Esophagus muscularis mucosa (tissue), 4 donors: Measurements from ENCODE around the gene RTN3. TPM values are rescaled to one million over a fixed set of nuclear protein-coding genes. Genes with fewer than 3 reads are reported as not detected.
A peak's percentile ranks its signal among the peaks of the same experiment; 100 is the strongest.

ENCODE experiments used
- DNase-seq: peaks from one replicate; pipeline ENCODE4 v3.0.0-alpha.2; 2017; ENCODE audit errors: extremely low spot score
- H3K27ac ChIP-seq, 4 donors: fragments of 200-600 bp; sonication (generic); replicated peaks in 1 of 4; 1 replicate in 3 of 4; 2 replicates in 1 of 4; pipeline ENCODE4 v1.5.1; 2016 to 2019; ENCODE audit warnings: mild to moderate bottlenecking in 1 of 4
- H3K27me3 ChIP-seq, 4 donors: fragments of 200-600 bp; sonication (generic); one replicate each; pipeline versions ENCODE4 v1.5.1 to v1.6.0; 2016 to 2019
- H3K36me3 ChIP-seq, 4 donors: fragments of 200-600 bp; sonication (generic); one replicate each; pipeline ENCODE4 v1.5.1; 2016 to 2019
- H3K4me1 ChIP-seq, 4 donors: fragments of 200-600 bp; sonication (generic); one replicate each; pipeline ENCODE4 v1.5.1; 2016 to 2019
- H3K4me3 ChIP-seq, 4 donors: fragments of 200-600 bp; sonication (generic); 1 replicate in 2 of 4; 2 replicates in 2 of 4; pipeline ENCODE4 v1.5.1; 2016 to 2019; ENCODE audit warnings: mild to moderate bottlenecking in 4 of 4, moderate library complexity in 1 of 4
- H3K9me3 ChIP-seq, 4 donors: fragments of 200-600 bp; sonication (generic); 1 replicate in 3 of 4; 2 replicates in 1 of 4; pipeline ENCODE4 v1.5.1; 2016 to 2019
- CTCF ChIP-seq, 3 experiments: fragments of 200-600 bp in 2 of 3; fragments of 450-650 bp in 1 of 3; sonication (generic) in 2 of 3; IDR thresholded peaks; one replicate each; pipeline ENCODE4 v1.5.1; 2017 to 2019; ENCODE audit warnings: antibody characterized with exemption in 3 of 3, mild to moderate bottlenecking in 2 of 3, moderate library complexity in 1 of 3
- EP300 ChIP-seq: sonication (generic); formaldehyde crosslinking; IDR thresholded peaks from one replicate; pipeline ENCODE4 v1.6.1; 2017; ENCODE audit warnings: antibody characterized with exemption
- POLR2A ChIP-seq: fragments of 450-650 bp; IDR thresholded peaks from one replicate; pipeline ENCODE4 v1.6.1; 2017; ENCODE audit warnings: antibody characterized with exemption, moderate library complexity, mild to moderate bottlenecking, low read depth
- POLR2AphosphoS5 ChIP-seq, 2 donors: sonication (generic); formaldehyde crosslinking; IDR thresholded peaks; one replicate each; pipeline ENCODE4 v1.6.1; 2017; ENCODE audit warnings: antibody characterized with exemption in 2 of 2
- WGBS: methylation state at CpG from one replicate; pipeline ENCODE4 v1.1.5; 2018; 5-methylcytosine and 5-hydroxymethylcytosine counted together
- intact Hi-C: fragments of 100-400 bp; cut with DNase I; formaldehyde crosslinking; loops from one replicate; pipeline ENCODE4 v1.15.1; 2023
- total RNA-seq, 4 donors: library from RNA; depleted of rRNA; stranded (reverse); fragments of >200 nt; gene quantifications; one replicate each; pipeline versions ENCODE4 v1.1.0 to v1.2.1, GENCODE V29; 2016

The RTN3 gene
- total RNA-seq, 4 donors from 2014 or later = 79.5 to 97.4 (median 87.1) TPM

GRCh38 chr11:63686926-63687325 is 5.6 kb downstream of the RTN3 start:
- Histone ChIP-seq H3K27me3 (no peaks in the 10 kb centered on the region), H3K36me3 (no peaks in the 10 kb centered on the region), H3K9me3 (no peaks in the 10 kb centered on the region), H3K27ac (peak overlapping the region in 3 of 4 donors; percentile 14 to 49 (median 27)), H3K4me1 (peaks cover 28 to 73% (median 70%) of the 10 kb centered on the region in 4 donors), H3K4me3 (no peak overlapping the region)
- WGBS = 36% methylated on average over 2 of the region's 2 CpGs
- DNase-seq = no peak
- intact Hi-C loops = no loop called here
- TF ChIP-seq POLR2A = no peak
- no peak for TF ChIP-seq POLR2AphosphoS5 (IDR thresholded peaks at IDR 0.05)
- no peak for TF ChIP-seq CTCF (IDR thresholded peaks at IDR 0.05)
- TF ChIP-seq EP300 = no peak

GRCh38 chr11:63687845-63688244 is 6.5 kb downstream of the RTN3 start:
- WGBS = 96% methylated on average over 1 of the region's 1 CpG
- no peak for DNase-seq
- H3K27me3 ChIP-seq = no peaks in the 10 kb centered on the region
- no peak overlapping the region for H3K4me3 ChIP-seq
- peaks cover 23 to 64% (median 63%) of the 10 kb centered on the region in 4 donors for H3K4me1 ChIP-seq
- no peaks in the 10 kb centered on the region for H3K9me3 ChIP-seq
- no peaks in the 10 kb centered on the region for H3K36me3 ChIP-seq
- H3K27ac ChIP-seq = peak overlapping the region in 1 of 4 donors; percentile 14
- intact Hi-C loops = no loop called here
- TF ChIP-seq POLR2AphosphoS5 (IDR thresholded peaks at IDR 0.05) (no peak), POLR2A (no peak), CTCF (IDR thresholded peaks at IDR 0.05) (no peak), EP300 (no peak)

- Histone ChIP-seq H3K27me3 (no peaks in the 10 kb centered on the region), H3K36me3 (peaks cover 0 to 4% (median 0%) of the 10 kb centered on the region in 4 donors), H3K9me3 (no peaks in the 10 kb centered on the region), H3K4me1 (peaks cover 17 to 27% (median 19%) of the 10 kb centered on the region in 4 donors), H3K27ac (no peak overlapping the region), H3K4me3 (no peak overlapping the region)
- TF ChIP-seq POLR2AphosphoS5 (IDR thresholded peaks at IDR 0.05) (no peak), EP300 (no peak), CTCF (IDR thresholded peaks at IDR 0.05) (no peak), POLR2A (no peak)
- intact Hi-C loops = no loop called here
- DNase-seq = no peak
- WGBS = 91% methylated on average over 7 of the region's 7 CpGs
Observed at GRCh38 chr11:63694596-63694995, 13.3 kb downstream of the RTN3 start.

- Histone ChIP-seq H3K27me3 (no peaks in the 10 kb centered on the region), H3K9me3 (no peaks in the 10 kb centered on the region), H3K27ac (no peak overlapping the region), H3K4me1 (peaks cover 13 to 21% (median 15%) of the 10 kb centered on the region in 4 donors), H3K4me3 (no peak overlapping the region), H3K36me3 (peaks cover 0 to 4% (median 0%) of the 10 kb centered on the region in 4 donors)
- 74% methylated on average over 11 of the region's 11 CpGs for WGBS
- TF ChIP-seq POLR2A (no peak), EP300 (no peak), CTCF (IDR thresholded peaks at IDR 0.05) (no peak), POLR2AphosphoS5 (IDR thresholded peaks at IDR 0.05) (no peak)
- intact Hi-C loops = no loop called here
- DNase-seq = no peak
Observed at GRCh38 chr11:63698976-63699733, 17.9 kb downstream of the RTN3 start.

- no peak overlapping the region for H3K27ac ChIP-seq
- no peaks in the 10 kb centered on the region for H3K36me3 ChIP-seq
- TF ChIP-seq CTCF (IDR thresholded peaks at IDR 0.05) = no peak
- no peak for TF ChIP-seq POLR2A
- TF ChIP-seq POLR2AphosphoS5 (IDR thresholded peaks at IDR 0.05) = no peak
- no peak for TF ChIP-seq EP300
- intact Hi-C loops = no loop called here
- H3K4me3 ChIP-seq = no peak overlapping the region
- H3K4me1 ChIP-seq = peaks cover 13 to 21% (median 16%) of the 10 kb centered on the region in 4 donors
- H3K27me3 ChIP-seq = no peaks in the 10 kb centered on the region
- no peaks in the 10 kb centered on the region for H3K9me3 ChIP-seq
- WGBS = 92% methylated on average over 1 of the region's 1 CpG
- DNase-seq = no peak
Observed at GRCh38 chr11:63699896-63700295, 18.6 kb downstream of the RTN3 start.
